Lung (tissue), 12 donors: ENCODE measurements around the gene UTP11. TPM values are rescaled to one million over a fixed set of nuclear protein-coding genes. Genes with fewer than 3 reads are reported as not detected.
A peak's percentile ranks its signal among the peaks of the same experiment; 100 is the strongest.

Source experiments
- ATAC-seq: fragments of 200-7000 bp; cut with Tn5 transposase; one replicate; pipeline ENCODE4 v1.9.1; 2020; ENCODE audit warnings: moderate number of reproducible peaks; ENCODE audit not compliant: insufficient read depth, low FRiP score
- DNase-seq, 3 donors: peaks; one replicate each; pipeline ENCODE4 v3.0.0-alpha.2; 2013 to 2017
- H3K27ac ChIP-seq, 2 donors: one replicate each; pipeline ENCODE4 v1.5.1; 2013; ENCODE audit warnings: mild to moderate bottlenecking in 2 of 2, moderate library complexity in 2 of 2, control low read depth in 1 of 2, inconsistent platforms in 1 of 2, low read depth in 1 of 2, low read length in 1 of 2
- H3K27me3 ChIP-seq, 3 donors: one replicate each; pipeline ENCODE4 v1.5.1; 2013; ENCODE audit warnings: low read length in 2 of 3; ENCODE audit not compliant: control insufficient read depth in 3 of 3, insufficient read depth in 3 of 3
- H3K36me3 ChIP-seq, 4 donors: one replicate each; pipeline ENCODE4 v1.5.1; 2013; ENCODE audit warnings: low read length in 4 of 4, mild to moderate bottlenecking in 1 of 4, moderate library complexity in 1 of 4; ENCODE audit not compliant: control insufficient read depth in 4 of 4, insufficient read depth in 4 of 4
- H3K4me1 ChIP-seq, 5 donors: one replicate each; pipeline ENCODE4 v1.5.1; 2013; ENCODE audit warnings: low read length in 5 of 5, mild to moderate bottlenecking in 2 of 5, moderate library complexity in 1 of 5; ENCODE audit not compliant: control insufficient read depth in 5 of 5, insufficient read depth in 5 of 5
- H3K4me3 ChIP-seq: one replicate; pipeline ENCODE4 v1.5.1; 2013; ENCODE audit warnings: mild to moderate bottlenecking, control low read depth, moderate library complexity
- H3K9ac ChIP-seq, 2 donors: one replicate each; pipeline ENCODE4 v1.5.1; 2013; ENCODE audit warnings: low read length in 2 of 2, control low read depth in 1 of 2; ENCODE audit not compliant: insufficient read depth in 1 of 2
- H3K9me3 ChIP-seq, 4 donors: one replicate each; pipeline ENCODE4 v1.5.1; 2013; ENCODE audit warnings: low read length in 3 of 4, mild to moderate bottlenecking in 1 of 4, moderate library complexity in 1 of 4; ENCODE audit not compliant: control insufficient read depth in 4 of 4, insufficient read depth in 3 of 4
- WGBS, 2 donors: extraction: QIAGEN DNeasy Blood & Tissue Kit; methylation state at CpG; one replicate each; pipeline ENCODE4 v1.1.7; 2013; 5-methylcytosine and 5-hydroxymethylcytosine counted together
- polyA plus RNA-seq, 2 donors: library from polyadenylated mRNA; stranded (reverse); fragments of 200-250 nt; gene quantifications; one replicate each; pipeline ENCODE4 v1.2.1, GENCODE V29; 2013
- total RNA-seq, 2 donors: library from RNA; depleted of rRNA in 1 of 2; stranded (reverse); fragments of >200 nt in 1 of 2; gene quantifications; one replicate each; pipeline ENCODE4 v1.2.1, GENCODE V29; 2014 to 2021
- TF ChIP-seq, protein P1 (sequence below): IDR thresholded peaks from 2 replicates; pipeline ENCODE4 v1.5.1; 2012; ENCODE audit warnings: mild to moderate bottlenecking; ENCODE audit errors: control extremely low read depth, extremely low read depth
- donor health status: control.
- donor health status: control.
- donor health status: Bipolar disorder and iron deficiency.
- donor health status: healthy.
- donor health status: DM: yes; HTN: yes; CAD: no.

UTP11 gene
- total and polyA plus RNA-seq, 4 donors: 27.3 to 33.7 (median 31.1) TPM

DNA sequence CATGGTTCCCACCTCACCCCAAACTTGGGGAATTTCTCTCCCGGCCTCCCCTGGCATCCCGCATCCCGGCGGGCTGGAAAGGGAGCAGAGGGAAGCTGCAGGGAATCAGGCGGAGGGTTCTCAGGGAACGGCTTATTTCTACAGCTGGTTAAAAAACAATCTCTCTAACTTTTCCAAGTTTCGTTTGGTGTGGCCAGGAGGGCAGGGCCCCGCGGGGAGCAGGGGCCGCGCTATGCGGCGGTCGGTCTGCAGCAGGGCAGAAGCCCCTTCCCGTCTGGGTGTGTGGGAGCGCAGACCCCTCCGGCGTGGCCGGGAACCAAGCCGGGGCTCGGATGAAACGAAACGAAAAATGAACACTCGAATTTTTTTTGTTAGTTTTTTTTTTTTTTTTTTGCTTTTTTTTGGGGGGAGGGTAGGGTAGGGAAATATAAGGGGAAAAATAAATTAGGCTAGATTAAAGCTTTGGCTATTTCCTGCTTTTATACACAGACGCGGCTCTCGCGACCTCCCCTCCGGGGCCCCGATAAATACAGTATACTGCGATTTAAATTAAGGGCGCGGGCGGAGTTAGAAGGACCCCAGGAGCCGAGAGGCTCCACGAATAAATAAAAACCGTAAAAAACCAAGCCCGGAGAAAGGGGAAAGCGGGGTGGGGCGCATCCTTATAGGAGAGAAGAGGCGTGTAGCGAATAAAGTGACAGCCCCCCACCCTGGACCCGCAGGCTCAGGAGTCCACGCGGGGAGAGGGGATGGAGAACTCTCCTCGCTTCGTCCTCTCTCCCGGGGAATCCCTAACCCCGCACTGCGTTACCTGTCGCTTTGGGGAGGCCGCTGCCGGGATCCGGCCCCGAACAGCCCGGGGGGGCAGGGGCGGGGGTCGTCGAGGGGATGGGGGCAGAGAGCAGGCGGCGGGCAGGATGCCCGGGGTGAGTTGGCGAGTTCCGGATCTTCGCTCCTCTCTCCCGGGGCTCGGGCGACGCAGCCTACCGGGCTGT lies 32.0 kb downstream of the UTP11 start:
- ATAC-seq (no peak), DNase-seq (peak; percentile 45 to 52 (median 47))
- TF ChIP-seq, protein P1, sequence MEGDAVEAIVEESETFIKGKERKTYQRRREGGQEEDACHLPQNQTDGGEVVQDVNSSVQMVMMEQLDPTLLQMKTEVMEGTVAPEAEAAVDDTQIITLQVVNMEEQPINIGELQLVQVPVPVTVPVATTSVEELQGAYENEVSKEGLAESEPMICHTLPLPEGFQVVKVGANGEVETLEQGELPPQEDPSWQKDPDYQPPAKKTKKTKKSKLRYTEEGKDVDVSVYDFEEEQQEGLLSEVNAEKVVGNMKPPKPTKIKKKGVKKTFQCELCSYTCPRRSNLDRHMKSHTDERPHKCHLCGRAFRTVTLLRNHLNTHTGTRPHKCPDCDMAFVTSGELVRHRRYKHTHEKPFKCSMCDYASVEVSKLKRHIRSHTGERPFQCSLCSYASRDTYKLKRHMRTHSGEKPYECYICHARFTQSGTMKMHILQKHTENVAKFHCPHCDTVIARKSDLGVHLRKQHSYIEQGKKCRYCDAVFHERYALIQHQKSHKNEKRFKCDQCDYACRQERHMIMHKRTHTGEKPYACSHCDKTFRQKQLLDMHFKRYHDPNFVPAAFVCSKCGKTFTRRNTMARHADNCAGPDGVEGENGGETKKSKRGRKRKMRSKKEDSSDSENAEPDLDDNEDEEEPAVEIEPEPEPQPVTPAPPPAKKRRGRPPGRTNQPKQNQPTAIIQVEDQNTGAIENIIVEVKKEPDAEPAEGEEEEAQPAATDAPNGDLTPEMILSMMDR: no peak
- Histone ChIP-seq H3K27me3 (peaks cover 3 to 69% (median 46%) of the 10 kb centered on the region in 3 donors), H3K9ac (no peak overlapping the region), H3K27ac (no peak overlapping the region), H3K4me3 (no peak overlapping the region), H3K36me3 (no peaks in the 10 kb centered on the region), H3K9me3 (no peaks in the 10 kb centered on the region), H3K4me1 (peaks cover 0 to 23% (median 11%) of the 10 kb centered on the region in 5 donors)
- 4 to 7% methylated on average over 68 to 70 of the region's 70 CpGs for WGBS, 2 donors

DNA sequence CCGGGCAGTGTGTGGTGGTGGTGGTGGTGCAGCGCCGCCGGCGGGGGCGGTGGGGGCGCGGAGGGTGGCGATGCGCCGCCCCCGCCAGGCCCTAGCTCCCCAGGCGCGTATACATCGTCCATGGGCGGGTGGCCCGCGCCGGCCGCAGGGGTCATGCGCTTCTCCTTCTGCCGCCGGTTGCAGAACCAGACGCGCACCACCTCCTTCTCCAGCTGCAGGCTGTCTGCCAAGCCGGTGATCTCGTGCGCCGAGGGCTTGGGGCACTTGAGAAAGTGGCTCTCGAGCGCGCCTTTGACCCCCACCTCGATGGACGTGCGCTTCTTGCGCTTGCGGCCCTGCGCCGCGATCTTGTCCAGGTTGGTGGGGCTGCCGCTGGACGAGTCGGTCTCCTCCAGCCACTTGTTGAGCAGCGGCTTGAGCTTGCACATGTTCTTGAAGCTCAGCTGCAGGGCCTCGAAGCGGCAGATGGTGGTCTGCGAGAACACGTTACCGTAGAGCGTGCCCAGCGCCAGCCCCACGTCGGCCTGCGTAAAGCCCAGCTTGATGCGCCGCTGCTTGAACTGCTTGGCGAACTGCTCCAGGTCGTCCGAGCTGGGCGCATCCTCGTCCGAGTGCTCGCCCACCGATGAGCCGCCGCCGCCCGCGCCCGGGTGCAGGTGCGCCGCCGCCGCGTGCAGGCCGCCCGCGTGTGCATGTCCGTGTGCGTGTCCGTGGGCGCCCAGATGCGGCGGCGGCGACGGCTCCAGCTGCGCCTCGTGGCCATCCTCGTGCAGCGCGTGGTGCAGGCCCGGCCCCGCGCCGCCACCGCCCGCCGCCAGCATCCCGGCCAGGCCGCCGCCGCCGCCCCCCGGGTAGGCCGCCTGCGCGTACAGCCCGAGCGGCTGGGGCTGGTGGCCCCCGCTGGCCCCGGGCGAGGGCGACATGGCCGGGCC lies 33.1 kb downstream of the UTP11 start:
- WGBS, 2 donors: 3 to 4% methylated on average over 84 to 115 of the region's 115 CpGs
- H3K4me3 ChIP-seq: peak overlapping the region; percentile 16
- no peaks in the 10 kb centered on the region for H3K9me3 ChIP-seq
- no peak overlapping the region for H3K9ac ChIP-seq
- ATAC-seq (no peak), DNase-seq (peak; percentile 14 to 29 (median 24))
- H3K27ac ChIP-seq: no peak overlapping the region
- H3K4me1 ChIP-seq: peaks cover 0 to 28% (median 3%) of the 10 kb centered on the region in 5 donors
- peaks cover 3 to 65% (median 46%) of the 10 kb centered on the region in 3 donors for H3K27me3 ChIP-seq
- H3K36me3 ChIP-seq: no peaks in the 10 kb centered on the region
- TF ChIP-seq, protein P1: no peak

- Histone ChIP-seq H3K4me1 (peaks cover 0 to 35% (median 8%) of the 10 kb centered on the region in 5 donors), H3K27me3 (peaks cover 3 to 59% (median 41%) of the 10 kb centered on the region in 3 donors), H3K9me3 (no peaks in the 10 kb centered on the region), H3K27ac (no peak within 1 kb of the TSS), H3K9ac (no peak within 1 kb of the TSS), H3K36me3 (no peaks in the 10 kb centered on the region), H3K4me3 (peak within 1 kb of the TSS; percentile 41)
- 1% methylated on average over 54 to 92 of the region's 92 CpGs for WGBS, 2 donors
- TF ChIP-seq, protein P1: no peak
- no peak for DNase-seq
- ATAC-seq: no peak
Measured at GRCh38 chr1:38046333-38046883, 33.9 kb downstream of the UTP11 start, which contains the start of gene POU3F1. TSS of gene POU3F1 (minus strand) at chr1:38046793. CDS start at chr1:38046743, 50 bp downstream.
